Measurements from ENCODE around the gene GPX6.

DNA sequence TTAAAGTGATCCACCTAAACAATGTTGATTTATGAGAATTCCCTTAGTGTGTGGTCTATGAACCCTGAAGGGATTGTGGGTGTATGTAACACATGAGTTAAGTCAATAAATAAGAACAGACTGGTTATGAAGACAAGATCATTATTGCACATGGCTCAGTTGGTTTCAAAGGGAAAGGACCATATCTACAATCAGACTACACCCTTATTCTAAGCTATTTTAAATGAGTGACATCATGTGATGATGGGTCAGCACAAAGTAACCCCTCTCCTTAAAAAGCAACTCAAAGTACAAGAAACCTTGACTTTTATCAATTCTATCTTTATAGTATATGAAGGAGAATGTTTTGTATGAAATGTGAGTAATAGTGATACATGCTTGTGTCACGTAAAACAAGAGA, 57.0 kb downstream of the GPX6 start:
- TF ChIP-seq CTCF (IDR thresholded peaks at IDR 0.05) (no peak), POLR2A (IDR thresholded peaks at IDR 0.05) (no peak)
